ENCODE measurements around the gene ARPC1B. TPM values are rescaled to one million over a fixed set of nuclear protein-coding genes. Genes with fewer than 3 reads are reported as not detected.
"Not testable (repeated sequence)": the region's sequence is repeated elsewhere in the genome, so short reads cannot be mapped to it uniquely, and the experiment has no call there.

ARPC1B gene
- total RNA-seq, 1 donor from 2014 or later = 33.6 TPM

GRCh38 chr7:99384523-99384922, 10.0 kb downstream of the ARPC1B start:
- no peak for DNase-seq
- no peak overlapping the region for H3K27ac ChIP-seq (replicated peaks)
- H3K4me1 ChIP-seq = peaks cover 28% of the 10 kb centered on the region
- H3K4me3 ChIP-seq = no peak overlapping the region
- no peak for TF ChIP-seq CTCF (IDR thresholded peaks at IDR 0.05; ENCODE audit: borderline replicate concordance)
- no peaks in the 10 kb centered on the region for H3K9me3 ChIP-seq (replicated peaks)
- no peaks in the 10 kb centered on the region for H3K27me3 ChIP-seq (ENCODE audit: low read depth)
- intact Hi-C loops (cut with micrococcal nuclease) = no loop called here
- peaks cover 47% of the 10 kb centered on the region for H3K36me3 ChIP-seq

- Histone ChIP-seq H3K4me1 (peaks cover 18% of the 10 kb centered on the region), H3K36me3 (peaks cover 57% of the 10 kb centered on the region), H3K27me3 (ENCODE audit: low read depth) (no peaks in the 10 kb centered on the region), H3K4me3 (no peak overlapping the region), H3K9me3 (replicated peaks) (no peaks in the 10 kb centered on the region), H3K27ac (replicated peaks) (no peak overlapping the region)
- no peak for TF ChIP-seq CTCF (IDR thresholded peaks at IDR 0.05; ENCODE audit: borderline replicate concordance)
- intact Hi-C loops (cut with micrococcal nuclease) = no loop called here
- DNase-seq = no peak
Measured at GRCh38 chr7:99385564-99385963, 11.0 kb downstream of the ARPC1B start.

GRCh38 chr7:99386584-99387238, 12.2 kb downstream of the ARPC1B start:
- Histone ChIP-seq H3K27me3 (ENCODE audit: low read depth) (no peaks in the 10 kb centered on the region), H3K4me1 (peaks cover 6% of the 10 kb centered on the region), H3K27ac (replicated peaks) (no peak overlapping the region), H3K36me3 (peaks cover 64% of the 10 kb centered on the region), H3K4me3 (no peak overlapping the region), H3K9me3 (replicated peaks) (no peaks in the 10 kb centered on the region)
- intact Hi-C loops (cut with micrococcal nuclease) = no loop called here
- TF ChIP-seq CTCF (IDR thresholded peaks at IDR 0.05; ENCODE audit: borderline replicate concordance) = peak; percentile 32
- DNase-seq = no peak

GRCh38 chr7:99387239-99387635, 12.7 kb downstream of the ARPC1B start:
- H3K9me3 ChIP-seq (replicated peaks); intact Hi-C loops (cut with micrococcal nuclease); H3K4me1 ChIP-seq; H3K27me3 ChIP-seq (ENCODE audit: low read depth); H3K4me3 ChIP-seq; DNase-seq; H3K27ac ChIP-seq (replicated peaks): not testable (repeated sequence)
- H3K36me3 ChIP-seq = peaks cover 64% of the 10 kb centered on the region

- TF ChIP-seq CTCF (IDR thresholded peaks at IDR 0.05; ENCODE audit: borderline replicate concordance) = no peak
- peaks cover 64% of the 10 kb centered on the region for H3K36me3 ChIP-seq
- no peak overlapping the region for H3K4me3 ChIP-seq
- H3K27me3 ChIP-seq (ENCODE audit: low read depth) = no peaks in the 10 kb centered on the region
- no peak overlapping the region for H3K27ac ChIP-seq (replicated peaks)
- DNase-seq = no peak
- H3K4me1 ChIP-seq = peaks cover 10% of the 10 kb centered on the region
- intact Hi-C loops (cut with micrococcal nuclease) = no loop called here
- H3K9me3 ChIP-seq (replicated peaks) = no peaks in the 10 kb centered on the region
Measured at GRCh38 chr7:99387912-99388311, 13.4 kb downstream of the ARPC1B start.

- DNase-seq = no peak
- Histone ChIP-seq H3K27ac (replicated peaks) (no peak overlapping the region), H3K27me3 (ENCODE audit: low read depth) (no peaks in the 10 kb centered on the region), H3K9me3 (replicated peaks) (no peaks in the 10 kb centered on the region), H3K4me3 (no peak overlapping the region), H3K4me1 (peaks cover 24% of the 10 kb centered on the region), H3K36me3 (peaks cover 75% of the 10 kb centered on the region)
- TF ChIP-seq CTCF (IDR thresholded peaks at IDR 0.05; ENCODE audit: borderline replicate concordance) = no peak
- intact Hi-C loops (cut with micrococcal nuclease) = no loop called here
Measured at GRCh38 chr7:99389772-99390171, 15.2 kb downstream of the ARPC1B start.

Measured in left ventricle myocardium inferior (tissue), 1 donor.